Measurements from ENCODE around the gene NOL4L. TPM values are rescaled to one million over a fixed set of nuclear protein-coding genes. Genes with fewer than 3 reads are reported as not detected.
A peak's percentile ranks its signal among the peaks of the same experiment; 100 is the strongest.

Gene NOL4L
- polyA plus RNA-seq, 3 donors: 1.1 to 30.9 (median 2.8) TPM

DNA sequence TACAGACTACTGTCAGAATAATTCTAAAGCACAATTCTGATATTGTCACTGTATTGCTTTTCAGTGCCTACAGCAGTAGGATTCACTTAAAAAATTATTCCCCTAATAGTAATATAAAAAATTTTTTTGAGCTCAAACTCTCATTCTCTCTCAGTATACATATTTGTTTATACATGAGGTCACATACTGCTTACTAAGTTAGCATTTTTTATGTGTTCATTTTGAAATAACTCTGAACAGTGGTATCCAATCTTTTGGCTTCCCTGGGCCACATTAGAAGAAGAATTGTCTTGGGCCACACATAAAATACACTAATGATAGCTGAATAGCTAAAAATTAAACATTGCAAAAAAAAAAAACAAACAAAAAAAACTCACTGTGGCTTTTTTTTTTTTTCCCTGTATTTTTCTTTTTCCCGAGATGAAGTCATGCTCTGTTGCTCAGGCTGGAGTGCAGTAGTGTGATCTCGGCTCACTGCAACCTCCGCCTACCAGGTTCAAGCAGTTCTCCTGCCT, 188.4 kb downstream of the NOL4L start:
- Histone ChIP-seq H3K36me3 (replicated peaks in 1 of 2; ENCODE audit: control insufficient read depth in 1 of 2, insufficient read depth in 2 of 2, low read length in 2 of 2) (peaks cover 3 to 38% of the 10 kb centered on the region in 2 donors), H3K9me3 (replicated peaks in 1 of 2; ENCODE audit: control insufficient read depth in 1 of 2, insufficient read depth in 1 of 2, low read length in 2 of 2) (no peaks in the 10 kb centered on the region), H3K9ac (ENCODE audit: insufficient read depth, low read length, poor library complexity, severe bottlenecking) (no peak overlapping the region), H3K4me2 (replicated peaks; ENCODE audit: extremely low read depth, low read length, poor library complexity, severe bottlenecking) (no peak overlapping the region), H2AFZ (ENCODE audit: insufficient read depth, low read depth, low read length, poor library complexity, severe bottlenecking) (no peak overlapping the region), H3K27me3 (ENCODE audit: control insufficient read depth in 2 of 2, insufficient read depth in 2 of 2, low read length in 2 of 2) (no peaks in the 10 kb centered on the region), H3K79me2 (ENCODE audit: insufficient read depth, low read length) (peaks cover 87% of the 10 kb centered on the region), H3K4me1 (ENCODE audit: control insufficient read depth in 1 of 2, insufficient read depth in 2 of 2, low read length in 2 of 2) (no peaks in the 10 kb centered on the region), H3K27ac (ENCODE audit: low read depth in 1 of 2, low read length in 2 of 2) (no peak overlapping the region), H3K4me3 (replicated peaks in 1 of 3; ENCODE audit: low read depth in 2 of 3, low read length in 3 of 3) (no peak overlapping the region), H4K20me1 (ENCODE audit: insufficient read depth, low read length) (peaks cover 8% of the 10 kb centered on the region)
- Mint-ChIP-seq H3K4me3 (no peak overlapping the region), H3K4me1 (peaks cover 6% of the 10 kb centered on the region), H3K27me3 (ENCODE audit: low read depth in 3 of 3) (peaks cover 0 to 2% (median 0%) of the 10 kb centered on the region in 3 donors), H3K9me3 (peaks cover 0 to 8% (median 4%) of the 10 kb centered on the region in 7 donors), H3K27ac (no peak overlapping the region), H3K36me3 (peaks cover 37 to 60% of the 10 kb centered on the region in 2 donors)
- TF ChIP-seq CTCF (IDR thresholded peaks at IDR 0.05): no peak
- intact Hi-C loops (cut with micrococcal nuclease): no loop called here
- DNase-seq: no peak
- WGBS (ENCODE audit: insufficient coverage): no CpG with 5 or more reads among the region's 3 CpGs

DNA sequence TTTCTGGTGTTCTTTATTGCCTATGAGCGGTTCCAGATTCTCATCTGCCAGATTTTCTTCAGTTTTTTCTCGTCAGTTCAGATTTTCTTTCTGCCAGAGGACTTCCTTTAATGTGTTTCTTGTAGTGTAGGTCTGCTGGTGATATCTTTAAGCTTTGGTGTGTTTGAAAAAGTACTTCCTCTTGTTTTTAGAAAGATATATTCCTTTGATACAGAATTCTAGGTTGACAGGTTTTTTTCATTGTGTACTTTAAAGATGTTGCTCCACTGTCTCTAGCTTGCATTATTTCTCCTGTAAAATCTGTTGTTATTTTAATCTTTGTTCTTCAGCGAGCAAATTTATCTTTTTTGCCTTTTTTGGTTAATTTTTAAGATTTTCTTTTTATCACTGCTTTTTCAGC, 190.1 kb downstream of the NOL4L start:
- Histone ChIP-seq H2AFZ (ENCODE audit: insufficient read depth, low read depth, low read length, poor library complexity, severe bottlenecking) (no peak overlapping the region), H3K79me2 (ENCODE audit: insufficient read depth, low read length) (peaks cover 83% of the 10 kb centered on the region), H3K4me2 (replicated peaks; ENCODE audit: extremely low read depth, low read length, poor library complexity, severe bottlenecking) (no peak overlapping the region), H4K20me1 (ENCODE audit: insufficient read depth, low read length) (peaks cover 12% of the 10 kb centered on the region), H3K36me3 (replicated peaks in 1 of 2; ENCODE audit: control insufficient read depth in 1 of 2, insufficient read depth in 2 of 2, low read length in 2 of 2) (peaks cover 0 to 24% of the 10 kb centered on the region in 2 donors), H3K9me3 (replicated peaks in 1 of 2; ENCODE audit: control insufficient read depth in 1 of 2, insufficient read depth in 1 of 2, low read length in 2 of 2) (no peaks in the 10 kb centered on the region), H3K27ac (ENCODE audit: low read depth in 1 of 2, low read length in 2 of 2) (no peak overlapping the region), H3K27me3 (ENCODE audit: control insufficient read depth in 2 of 2, insufficient read depth in 2 of 2, low read length in 2 of 2) (no peaks in the 10 kb centered on the region), H3K9ac (ENCODE audit: insufficient read depth, low read length, poor library complexity, severe bottlenecking) (no peak overlapping the region), H3K4me3 (replicated peaks in 1 of 3; ENCODE audit: low read depth in 2 of 3, low read length in 3 of 3) (no peak overlapping the region), H3K4me1 (ENCODE audit: control insufficient read depth in 1 of 2, insufficient read depth in 2 of 2, low read length in 2 of 2) (peaks cover 10 to 13% of the 10 kb centered on the region in 2 donors)
- no peak for DNase-seq
- WGBS (ENCODE audit: insufficient coverage): no CpG with 5 or more reads among the region's 3 CpGs
- TF ChIP-seq CTCF (IDR thresholded peaks at IDR 0.05): no peak
- Mint-ChIP-seq H3K27ac (peak overlapping the region in 3 of 7 donors; percentile 13 to 56 (median 26)), H3K36me3 (peaks cover 28 to 52% of the 10 kb centered on the region in 2 donors), H3K9me3 (peaks cover 0 to 8% (median 4%) of the 10 kb centered on the region in 7 donors), H3K27me3 (ENCODE audit: low read depth in 3 of 3) (no peaks in the 10 kb centered on the region), H3K4me3 (no peak overlapping the region), H3K4me1 (peaks cover 17% of the 10 kb centered on the region)
- intact Hi-C loops (cut with micrococcal nuclease): no loop called here

Other genes with a start within 250 kb of the NOL4L start
- 10 to 100 TPM in 1 of 3 donors, 1 to 10 TPM in 2; 1.8 to 47.1 (median 2.8) TPM for gene ASXL1, start 227.0 kb downstream of the NOL4L start, polyA plus RNA-seq
- under 1 TPM in 1 of 3 donors, not detected in 2; 0.11 TPM for gene C20orf203, start 88.6 kb upstream of the NOL4L start, polyA plus RNA-seq
- gene COMMD7, start 158.1 kb upstream of the NOL4L start, polyA plus RNA-seq: 100 to 1,000 TPM in 2 of 3 donors, 10 to 100 TPM in 1; 46.2 to 133 (median 120) TPM
- under 1 TPM in 2 of 3 donors, not detected in 1; 0.39 to 0.44 TPM for gene DNMT3B, start 177.1 kb upstream of the NOL4L start, polyA plus RNA-seq
- gene MAPRE1, start 234.6 kb upstream of the NOL4L start, polyA plus RNA-seq: 100 to 1,000 TPM in 2 of 3 donors, 10 to 100 TPM in 1; 72.9 to 130 (median 118) TPM

Data from CD14-positive monocyte (primary cell).